ENCODE measurements around the gene IKBKE.

Gene IKBKE

GRCh38 chr1:206498685-206499084 lies 28.4 kb downstream of the IKBKE start:
- no peak for DNase-seq

GRCh38 chr1:206500046-206500445 lies 29.8 kb downstream of the IKBKE start:
- no peak for DNase-seq

- no peak for DNase-seq
These were observed 31.6 kb downstream of the IKBKE start for GRCh38 chr1:206501881-206502280.

DNA sequence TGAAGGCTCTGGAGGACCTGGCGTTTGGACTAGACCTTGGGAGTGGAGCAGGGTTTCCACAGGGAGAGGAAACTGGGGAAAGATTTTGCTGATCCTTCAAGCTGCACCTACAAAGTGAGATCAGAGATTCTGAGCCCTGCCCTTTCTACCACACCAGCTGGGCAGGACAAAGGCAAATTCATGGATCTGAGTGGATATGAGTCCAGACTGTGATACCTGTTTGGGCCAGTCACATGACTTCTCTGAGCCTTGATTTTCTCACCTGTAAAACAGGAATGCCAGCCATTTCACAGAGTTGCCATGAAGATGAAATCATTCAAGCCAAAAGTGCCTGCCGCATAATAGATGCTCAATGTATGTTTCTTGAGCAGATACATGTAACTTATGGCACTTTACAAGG lies 32.1 kb downstream of the IKBKE start:
- no peak for DNase-seq

DNA sequence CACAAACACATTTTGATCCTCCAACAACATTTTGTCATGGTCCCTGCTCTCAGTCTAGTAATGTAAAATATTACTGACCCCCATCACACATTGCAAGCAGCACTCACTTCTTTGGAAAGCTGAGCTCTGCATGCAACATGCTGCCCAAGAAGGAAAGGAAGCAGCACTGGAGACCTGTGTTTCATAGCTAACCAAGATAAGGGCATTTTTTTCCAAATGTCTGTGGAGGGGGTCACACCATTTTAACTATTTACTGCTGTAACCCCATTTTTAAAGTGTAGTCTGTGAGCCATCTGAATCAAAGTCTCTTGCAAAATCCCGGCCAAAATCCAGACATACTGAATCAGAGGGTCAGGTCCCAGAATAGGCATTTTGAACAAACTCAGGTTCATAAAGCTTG lies 32.5 kb downstream of the IKBKE start:
- DNase-seq = no peak

DNA sequence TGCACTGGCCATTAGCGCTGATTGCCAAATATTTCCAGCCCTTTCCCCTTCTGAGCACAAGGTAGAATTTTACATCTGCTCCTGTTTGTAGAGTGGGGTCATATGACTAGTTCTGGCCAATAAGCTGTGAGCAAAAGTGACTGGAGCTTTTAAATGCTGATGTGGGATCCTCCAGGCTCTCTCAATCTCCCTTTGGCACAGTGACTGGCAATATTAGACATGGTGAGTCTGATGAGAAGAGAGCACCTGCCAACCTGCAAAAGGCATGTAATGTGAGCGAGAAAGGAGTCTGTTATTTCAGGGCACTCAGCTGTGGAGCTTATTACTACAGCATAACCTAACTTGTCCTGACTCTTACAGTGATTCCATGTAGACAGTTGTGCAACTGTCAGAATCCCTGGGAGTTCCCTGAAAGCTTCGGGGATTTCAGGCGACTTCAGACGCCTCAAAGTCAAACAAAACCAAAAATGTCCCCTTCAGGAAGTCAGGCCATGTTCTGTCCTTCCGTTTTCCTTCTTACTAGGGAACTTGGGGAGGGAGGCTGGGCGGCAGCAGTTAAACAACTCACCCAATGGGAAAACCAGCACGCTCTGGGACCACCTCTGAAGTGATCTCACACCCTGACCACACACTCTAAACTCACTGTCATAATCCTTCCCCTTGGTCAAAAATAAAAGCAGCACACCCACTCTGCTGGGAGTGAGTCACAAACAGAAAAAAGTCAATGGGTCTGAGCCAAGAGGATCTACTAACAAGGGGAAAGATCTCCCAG lies 33.5 kb downstream of the IKBKE start:
- DNase-seq = peak; percentile 65

DNA sequence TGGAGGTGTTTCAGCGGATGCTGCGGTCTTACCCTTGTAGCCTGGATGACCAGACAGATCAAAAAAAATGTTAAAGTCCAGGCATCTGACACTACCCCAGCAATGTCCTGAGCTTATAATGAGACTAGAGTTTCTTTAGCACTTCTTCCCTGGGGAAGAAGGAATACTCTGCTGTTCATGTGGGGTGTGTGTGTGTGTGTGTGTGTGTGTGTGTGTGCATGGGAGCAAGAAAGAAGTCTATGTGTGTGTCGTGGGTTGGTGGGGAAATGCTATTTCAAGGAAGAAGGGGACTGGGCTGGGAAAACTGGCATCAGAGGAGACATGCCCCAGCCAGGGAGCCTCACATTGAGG lies 34.1 kb downstream of the IKBKE start:
- no peak for DNase-seq

DNA sequence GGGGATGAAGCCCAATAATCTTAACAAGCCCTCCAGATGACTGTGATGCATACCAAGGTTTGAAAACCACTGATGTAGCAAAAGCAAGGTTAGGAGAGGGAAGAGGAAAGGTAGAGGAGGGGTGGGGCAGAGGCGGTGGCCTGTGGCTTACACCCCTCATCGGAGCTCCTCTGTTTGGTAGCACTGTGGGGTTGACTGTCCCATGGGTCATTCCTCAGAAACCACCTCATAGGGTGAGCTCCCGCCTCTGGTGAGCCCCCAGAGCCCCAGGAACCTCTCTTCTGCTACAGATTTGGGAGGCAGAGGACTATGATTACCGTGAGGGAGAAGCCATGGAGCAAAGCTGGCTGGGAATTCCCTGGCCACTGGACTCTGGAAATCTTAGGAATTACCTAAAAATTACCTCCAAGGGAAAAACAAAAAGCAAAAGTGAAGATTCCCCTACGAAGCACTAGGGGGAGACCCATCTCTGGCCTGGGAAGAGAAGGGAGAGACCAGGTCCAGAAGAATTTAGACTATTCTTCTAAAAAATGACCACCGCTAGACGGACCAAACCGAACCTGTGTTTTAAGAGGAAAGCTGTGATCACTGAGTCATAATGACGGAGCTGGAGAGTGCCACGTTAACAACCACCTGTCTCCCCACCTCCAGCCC lies 35.6 kb downstream of the IKBKE start:
- DNase-seq = no peak

- peak; percentile 35 for DNase-seq
These were observed 36.4 kb downstream of the IKBKE start for GRCh38 chr1:206506405-206507283.

GRCh38 chr1:206507284-206508129 lies 37.2 kb downstream of the IKBKE start, which contains the start of gene RASSF5:
TSS of gene RASSF5 (plus strand) at chr1:206507531. CDS start at chr1:206507603, 72 bp downstream.
- DNase-seq = peak; percentile 84

DNA sequence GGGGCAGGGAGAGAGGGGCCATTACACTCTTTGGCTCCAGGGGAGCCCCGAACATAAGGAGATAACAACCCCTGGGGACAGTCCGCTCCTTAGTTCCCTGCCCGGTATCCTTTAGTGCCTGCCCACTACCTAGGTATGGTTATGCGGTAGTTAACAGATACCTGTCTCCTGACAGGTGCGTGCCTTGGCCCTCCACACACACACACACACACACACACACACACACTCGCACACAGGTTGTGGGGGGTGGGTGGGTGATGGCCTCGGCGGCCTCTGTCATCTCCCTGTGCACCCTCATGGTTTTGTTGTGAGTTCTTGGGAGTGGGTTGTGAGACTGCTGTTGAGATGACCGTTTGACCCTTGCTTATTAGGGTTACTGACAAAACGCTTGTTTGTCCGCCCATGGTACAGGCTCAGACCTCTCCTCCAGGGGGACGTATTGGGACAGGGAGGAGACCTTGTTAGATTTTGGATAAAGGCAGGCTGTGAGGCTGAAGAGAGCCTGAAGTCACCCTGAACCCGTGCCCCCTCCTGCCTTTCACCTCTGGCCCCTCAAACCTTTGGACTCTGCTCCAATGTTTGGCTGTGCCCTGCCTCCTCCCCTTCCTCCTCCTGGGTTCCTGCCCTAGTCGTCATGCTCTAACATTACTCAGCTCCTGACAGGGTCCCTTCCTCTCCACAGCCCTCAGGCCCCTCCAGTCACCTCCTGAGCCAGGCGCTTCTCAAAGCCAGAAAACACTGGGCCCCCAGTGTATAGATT lies 38.0 kb downstream of the IKBKE start:
- DNase-seq = no peak

- no peak for DNase-seq
These were observed 38.7 kb downstream of the IKBKE start for GRCh38 chr1:206508956-206509355.

- no peak for DNase-seq
These were observed 39.5 kb downstream of the IKBKE start for GRCh38 chr1:206509612-206510257.

DNA sequence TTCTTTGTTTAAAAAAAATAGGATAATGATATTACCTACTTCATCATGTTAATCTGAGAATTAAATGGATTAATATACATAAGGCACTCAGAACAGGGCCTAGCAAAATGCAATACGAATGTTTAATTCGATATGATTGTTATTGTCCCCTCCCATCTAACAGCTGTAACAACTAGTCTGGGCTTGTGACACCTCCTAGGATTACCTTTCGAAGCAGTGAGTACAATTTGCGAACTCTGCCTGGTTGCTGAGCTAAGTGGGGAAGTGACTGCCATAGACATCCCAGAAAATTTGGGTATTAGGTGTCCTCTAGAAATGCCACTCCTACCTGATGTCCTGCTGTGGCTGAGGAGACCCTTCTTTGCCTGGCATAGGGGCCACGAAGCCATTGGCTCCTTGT lies 40.1 kb downstream of the IKBKE start:
- DNase-seq = no peak

DNA sequence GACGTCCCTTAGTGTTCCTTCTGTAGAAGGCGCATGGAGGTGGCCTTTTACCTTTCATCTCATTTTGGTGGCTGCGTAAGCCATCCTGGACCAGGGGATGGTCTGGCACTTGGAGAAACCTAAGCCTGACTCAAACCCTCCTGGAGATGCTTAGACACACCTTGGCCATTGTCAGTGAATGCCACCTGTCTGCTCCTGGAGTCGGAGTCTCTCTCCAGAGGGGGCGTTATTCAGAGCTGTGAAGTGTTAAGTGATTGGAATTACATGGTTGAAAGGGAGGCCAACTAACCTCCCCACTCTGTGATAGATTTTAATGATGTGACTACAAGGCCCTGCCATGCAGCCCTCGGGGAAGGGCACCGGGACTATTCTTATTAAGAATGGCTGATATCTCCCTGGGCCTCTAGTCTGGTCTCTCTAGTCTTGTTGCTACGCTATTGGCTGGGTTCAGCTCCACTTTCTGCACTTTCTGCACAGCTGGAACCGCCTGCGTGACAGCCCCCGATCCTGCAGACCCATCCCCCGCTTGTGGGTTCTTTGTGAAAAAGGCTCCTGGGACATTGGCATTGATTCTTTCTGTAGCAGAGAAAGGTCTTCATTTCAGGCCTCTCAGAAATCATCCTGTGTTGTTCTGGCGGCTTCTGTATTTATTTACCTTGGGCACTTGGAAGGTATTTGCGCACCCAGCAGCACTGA lies 41.2 kb downstream of the IKBKE start:
- no peak for DNase-seq

- DNase-seq = no peak
These were observed 42.0 kb downstream of the IKBKE start for GRCh38 chr1:206512058-206512850.

GRCh38 chr1:206512851-206513180 lies 42.5 kb downstream of the IKBKE start:
- no peak for DNase-seq

DNA sequence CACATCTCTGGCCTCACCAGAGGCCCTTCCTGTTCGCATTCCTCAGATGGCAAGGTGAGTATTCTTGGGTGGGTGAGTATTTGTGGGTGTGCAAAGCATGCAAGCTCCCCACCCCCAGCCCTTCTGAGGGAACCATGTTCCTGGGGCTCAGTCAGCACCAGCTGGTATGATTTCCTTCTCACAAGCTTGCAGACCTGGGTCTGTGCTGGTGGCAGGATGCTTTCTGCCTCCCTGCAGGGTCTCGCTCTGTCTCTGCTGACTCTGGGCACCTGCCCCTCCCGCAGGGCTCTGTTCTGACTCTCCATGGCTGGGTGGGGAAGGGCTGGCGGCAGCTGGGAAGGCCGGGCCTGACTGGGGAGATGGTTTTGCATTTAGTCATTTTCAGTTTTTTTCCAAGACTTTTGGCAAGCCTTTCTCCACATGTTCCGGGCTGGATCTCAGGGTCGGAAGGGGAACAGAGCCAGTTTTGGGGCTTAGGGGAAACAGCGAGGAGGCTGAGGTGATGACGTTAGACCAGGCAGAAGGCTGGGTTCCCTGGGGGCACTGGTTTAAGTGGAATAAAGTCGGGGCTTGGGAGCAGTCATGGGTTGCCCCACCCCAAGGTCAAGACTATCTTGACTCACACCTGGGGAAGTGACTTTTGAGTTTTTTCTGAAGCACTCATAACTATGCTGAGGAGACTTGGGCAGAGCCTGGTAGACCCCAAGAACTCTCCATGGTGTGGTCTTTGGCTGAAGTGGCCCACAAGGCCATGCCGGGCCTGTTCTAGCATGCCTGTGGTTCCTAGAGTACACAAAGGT lies 43.2 kb downstream of the IKBKE start:
- no peak for DNase-seq

GRCh38 chr1:206514813-206515387 lies 44.6 kb downstream of the IKBKE start:
- no peak for DNase-seq

Data from activated naive CD4-positive, alpha-beta T cell treated with Interleukin-2 at 50 U/mL for 16 hours (primary cell).